Calu3 (cell line): ENCODE results near the gene KRT86. TPM values are rescaled to one million over a fixed set of nuclear protein-coding genes. Genes with fewer than 3 reads are reported as not detected.

Experiments used
- BruUV-seq: library from RNA; stranded (reverse); fragments of 400-500 nt; replicated peaks from 2 replicates; lab custom pipeline; 2021; lab: Mats Ljungman, UMichigan
- CTCF ChIA-PET: fragments of 300-600 bp; sonication (Branson Sonifier 250); formaldehyde crosslinking; loops from one replicate; lab custom pipeline; 2022; ENCODE audit warnings: antibody characterized with exemption; lab: Charles Lee
- DNase-seq: peaks from one replicate; pipeline ENCODE4 v3.0.0; 2022
- H3K27ac Mint-ChIP-seq: one replicate; pipeline ENCODE4 v1.8.0; 2022; ENCODE audit warnings: mixed read lengths; ENCODE audit not compliant: unreplicated experiment
- H3K27me3 Mint-ChIP-seq: one replicate; pipeline ENCODE4 v1.8.0; 2022; ENCODE audit warnings: mixed read lengths; ENCODE audit not compliant: unreplicated experiment
- H3K36me3 Mint-ChIP-seq: one replicate; pipeline ENCODE4 v1.8.0; 2022; ENCODE audit warnings: mild to moderate bottlenecking, moderate library complexity, mixed read lengths; ENCODE audit not compliant: insufficient read depth, unreplicated experiment
- H3K4me1 Mint-ChIP-seq: one replicate; pipeline ENCODE4 v1.8.0; 2022; ENCODE audit warnings: mild to moderate bottlenecking, low read depth, mixed read lengths; ENCODE audit not compliant: unreplicated experiment
- H3K4me3 Mint-ChIP-seq: one replicate; pipeline ENCODE4 v1.8.0; 2022; ENCODE audit warnings: mild to moderate bottlenecking, low read depth, moderate library complexity, mixed read lengths; ENCODE audit not compliant: unreplicated experiment
- H3K9me3 Mint-ChIP-seq: one replicate; pipeline ENCODE4 v1.8.0; 2022; ENCODE audit warnings: low read depth, mixed read lengths; ENCODE audit not compliant: unreplicated experiment
- CTCF ChIP-seq: fragments of 200-600 bp; IDR thresholded peaks from one replicate; pipeline ENCODE4 v1.8.0; 2022; ENCODE audit warnings: antibody characterized with exemption; ENCODE audit not compliant: unreplicated experiment
- intact Hi-C: fragments of 100-400 bp; cut with micrococcal nuclease; formaldehyde crosslinking; loops from one replicate; pipeline ENCODE4 v1.10.0; 2022; ENCODE audit not compliant: unreplicated experiment
- total RNA-seq: library from RNA; stranded (reverse); gene quantifications from 2 replicates; pipeline ENCODE4 v1.2.3, GENCODE V29; 2022

Gene KRT86
- total RNA-seq, 1 experiment from 2014 or later, result 3.6 TPM

GRCh38 chr12:52346593-52346992 lies 72.1 kb downstream of the KRT86 start:
- peaks cover 28% of the 10 kb centered on the region for H3K4me1 Mint-ChIP-seq
- no TSS peak for BruUV-seq
- no peak overlapping the region for H3K4me3 Mint-ChIP-seq
- no peaks in the 10 kb centered on the region for H3K9me3 Mint-ChIP-seq
- peaks cover 6% of the 10 kb centered on the region for H3K36me3 Mint-ChIP-seq
- intact Hi-C loops, result no loop called here
- CTCF ChIA-PET, result interaction anchor here (0.8 kb wide), 1 partner anchor 199 kb away, joined by 3 read pairs; no protein-coding TSS in a partner anchor
- no peaks in the 10 kb centered on the region for H3K27me3 Mint-ChIP-seq
- no peak overlapping the region for H3K27ac Mint-ChIP-seq
- DNase-seq, result no peak
- TF ChIP-seq CTCF, result no peak

GRCh38 chr12:52347016-52347415 lies 72.6 kb downstream of the KRT86 start:
- BruUV-seq, result no TSS peak
- Mint-ChIP-seq H3K36me3 (peaks cover 6% of the 10 kb centered on the region), H3K4me3 (no peak overlapping the region), H3K27me3 (no peaks in the 10 kb centered on the region), H3K4me1 (peaks cover 28% of the 10 kb centered on the region), H3K27ac (no peak overlapping the region), H3K9me3 (no peaks in the 10 kb centered on the region)
- CTCF ChIA-PET, result interaction anchor here (0.6 to 0.8 kb wide), 2 partner anchors 200 to 555 kb away, joined by 3 read pairs; no protein-coding TSS in a partner anchor
- no peak for DNase-seq
- no peak for TF ChIP-seq CTCF
- intact Hi-C loops, result no loop called here

- no peaks in the 10 kb centered on the region for H3K9me3 Mint-ChIP-seq
- H3K36me3 Mint-ChIP-seq, result peaks cover 6% of the 10 kb centered on the region
- no peaks in the 10 kb centered on the region for H3K27me3 Mint-ChIP-seq
Observed at GRCh38 chr12:52347551-52348510, 73.4 kb downstream of the KRT86 start.

GRCh38 chr12:52349196-52349595 lies 74.8 kb downstream of the KRT86 start:
- Mint-ChIP-seq H3K36me3 (peaks cover 6% of the 10 kb centered on the region), H3K27me3 (no peaks in the 10 kb centered on the region), H3K9me3 (no peaks in the 10 kb centered on the region), H3K27ac (no peak overlapping the region), H3K4me1 (peaks cover 26% of the 10 kb centered on the region), H3K4me3 (no peak overlapping the region)
- DNase-seq, result no peak
- CTCF ChIA-PET, result interaction anchor here (0.6 kb wide), 1 partner anchor 71 kb away, joined by 3 read pairs; no protein-coding TSS in a partner anchor
- TF ChIP-seq CTCF, result no peak
- intact Hi-C loops, result no loop called here
- BruUV-seq, result no TSS peak

More at GRCh38 chr12:52347551-52348510, 73.4 kb downstream of the KRT86 start:
- Mint-ChIP-seq H3K27ac (no peak overlapping the region), H3K4me1 (peaks cover 28% of the 10 kb centered on the region), H3K4me3 (no peak overlapping the region)
- TF ChIP-seq CTCF, result no peak
- intact Hi-C loops, result no loop called here
- no TSS peak for BruUV-seq
- CTCF ChIA-PET, result interaction anchor here (0.6 kb wide), 1 partner anchor 556 kb away, joined by 3 read pairs; no protein-coding TSS in a partner anchor
- no peak for DNase-seq
